A549 (cell line): ENCODE measurements around the gene ARPC1B.

Source experiments
- FOSL2 ChIP-seq, 2 experiments: fragments of 450-650 bp in 1 of 2; fragments of >200 bp in 1 of 2; sonication (Bioruptor Twin) in 1 of 2; formaldehyde crosslinking; IDR thresholded peaks; 2 replicates each; pipeline versions ENCODE4 v1.5.0 to v1.6.1; 2016 to 2020; ENCODE audit warnings: mild to moderate bottlenecking in 1 of 2, moderate library complexity in 1 of 2
- MAFK ChIP-seq: fragments of 450-650 bp; IDR thresholded peaks from 2 replicates; pipeline ENCODE4 v1.6.1; 2014; ENCODE audit not compliant: partially characterized antibody
- TF ChIP-seq, protein P1 (sequence below): fragments of >200 bp; sonication (Bioruptor Twin); formaldehyde crosslinking; IDR thresholded peaks from 3 replicates; pipeline ENCODE4 v1.5.1; 2016
- TF ChIP-seq, protein P2 (sequence below): fragments of 200-600 bp; sonication (generic); IDR thresholded peaks from 2 replicates; pipeline ENCODE4 v1.6.1; 2016; ENCODE audit warnings: antibody characterized with exemption, mild to moderate bottlenecking, moderate library complexity

DNA sequence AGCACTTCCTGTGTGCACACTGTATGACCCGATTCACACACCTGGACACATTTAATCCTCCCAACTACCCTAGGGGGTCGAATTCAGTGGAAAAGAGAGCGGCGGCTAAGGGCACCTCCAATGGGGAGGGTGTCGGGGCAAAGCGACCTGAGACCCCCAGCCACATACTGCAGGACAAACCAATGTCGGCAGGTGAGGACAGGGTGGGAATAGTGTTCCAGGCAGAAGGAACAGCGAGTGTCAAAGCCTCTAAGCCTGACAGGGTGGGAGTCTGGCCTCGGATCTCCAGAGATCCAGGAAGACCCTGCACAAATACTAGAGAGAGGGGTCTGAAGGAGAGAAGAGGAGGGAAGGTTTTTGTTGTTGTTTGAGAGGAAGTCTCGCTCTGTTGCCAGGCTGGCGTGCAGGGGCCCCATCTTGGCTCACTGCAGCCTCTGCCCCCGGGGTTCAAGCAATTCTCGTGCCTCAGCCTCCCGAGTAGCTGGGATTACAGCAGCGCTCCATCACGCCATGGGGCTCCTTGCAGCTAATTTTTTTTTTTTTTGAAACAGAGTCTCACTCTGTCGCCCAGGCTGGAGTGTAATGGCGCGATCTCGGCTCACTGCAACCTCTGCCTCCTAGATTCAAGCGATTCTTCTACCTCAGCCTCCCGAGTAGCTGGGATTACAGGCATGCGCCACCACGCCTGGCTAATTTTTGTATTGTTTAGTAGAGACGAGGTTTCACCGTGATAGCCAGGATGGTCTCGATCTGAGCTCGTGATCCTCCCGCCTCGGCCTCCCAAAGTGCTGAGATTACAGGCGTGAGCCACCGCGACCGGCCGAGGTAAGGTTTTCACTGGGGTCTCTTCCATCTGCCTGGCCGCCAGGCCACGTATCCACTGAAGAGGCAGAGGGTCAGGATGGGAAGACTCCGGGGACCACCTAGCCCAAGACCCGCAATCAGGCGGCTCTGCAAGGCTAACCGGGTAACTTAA, 1.2 kb upstream of the ARPC1B start:
- TF ChIP-seq, protein P1, sequence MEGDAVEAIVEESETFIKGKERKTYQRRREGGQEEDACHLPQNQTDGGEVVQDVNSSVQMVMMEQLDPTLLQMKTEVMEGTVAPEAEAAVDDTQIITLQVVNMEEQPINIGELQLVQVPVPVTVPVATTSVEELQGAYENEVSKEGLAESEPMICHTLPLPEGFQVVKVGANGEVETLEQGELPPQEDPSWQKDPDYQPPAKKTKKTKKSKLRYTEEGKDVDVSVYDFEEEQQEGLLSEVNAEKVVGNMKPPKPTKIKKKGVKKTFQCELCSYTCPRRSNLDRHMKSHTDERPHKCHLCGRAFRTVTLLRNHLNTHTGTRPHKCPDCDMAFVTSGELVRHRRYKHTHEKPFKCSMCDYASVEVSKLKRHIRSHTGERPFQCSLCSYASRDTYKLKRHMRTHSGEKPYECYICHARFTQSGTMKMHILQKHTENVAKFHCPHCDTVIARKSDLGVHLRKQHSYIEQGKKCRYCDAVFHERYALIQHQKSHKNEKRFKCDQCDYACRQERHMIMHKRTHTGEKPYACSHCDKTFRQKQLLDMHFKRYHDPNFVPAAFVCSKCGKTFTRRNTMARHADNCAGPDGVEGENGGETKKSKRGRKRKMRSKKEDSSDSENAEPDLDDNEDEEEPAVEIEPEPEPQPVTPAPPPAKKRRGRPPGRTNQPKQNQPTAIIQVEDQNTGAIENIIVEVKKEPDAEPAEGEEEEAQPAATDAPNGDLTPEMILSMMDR, result no peak
- TF ChIP-seq FOSL2 (IDR thresholded peaks at IDR 0.05) (no peak), FOSL2 (CRISPR knock-in tag; IDR thresholded peaks at IDR 0.05) (no peak), MAFK (no peak)
- TF ChIP-seq, protein P2, sequence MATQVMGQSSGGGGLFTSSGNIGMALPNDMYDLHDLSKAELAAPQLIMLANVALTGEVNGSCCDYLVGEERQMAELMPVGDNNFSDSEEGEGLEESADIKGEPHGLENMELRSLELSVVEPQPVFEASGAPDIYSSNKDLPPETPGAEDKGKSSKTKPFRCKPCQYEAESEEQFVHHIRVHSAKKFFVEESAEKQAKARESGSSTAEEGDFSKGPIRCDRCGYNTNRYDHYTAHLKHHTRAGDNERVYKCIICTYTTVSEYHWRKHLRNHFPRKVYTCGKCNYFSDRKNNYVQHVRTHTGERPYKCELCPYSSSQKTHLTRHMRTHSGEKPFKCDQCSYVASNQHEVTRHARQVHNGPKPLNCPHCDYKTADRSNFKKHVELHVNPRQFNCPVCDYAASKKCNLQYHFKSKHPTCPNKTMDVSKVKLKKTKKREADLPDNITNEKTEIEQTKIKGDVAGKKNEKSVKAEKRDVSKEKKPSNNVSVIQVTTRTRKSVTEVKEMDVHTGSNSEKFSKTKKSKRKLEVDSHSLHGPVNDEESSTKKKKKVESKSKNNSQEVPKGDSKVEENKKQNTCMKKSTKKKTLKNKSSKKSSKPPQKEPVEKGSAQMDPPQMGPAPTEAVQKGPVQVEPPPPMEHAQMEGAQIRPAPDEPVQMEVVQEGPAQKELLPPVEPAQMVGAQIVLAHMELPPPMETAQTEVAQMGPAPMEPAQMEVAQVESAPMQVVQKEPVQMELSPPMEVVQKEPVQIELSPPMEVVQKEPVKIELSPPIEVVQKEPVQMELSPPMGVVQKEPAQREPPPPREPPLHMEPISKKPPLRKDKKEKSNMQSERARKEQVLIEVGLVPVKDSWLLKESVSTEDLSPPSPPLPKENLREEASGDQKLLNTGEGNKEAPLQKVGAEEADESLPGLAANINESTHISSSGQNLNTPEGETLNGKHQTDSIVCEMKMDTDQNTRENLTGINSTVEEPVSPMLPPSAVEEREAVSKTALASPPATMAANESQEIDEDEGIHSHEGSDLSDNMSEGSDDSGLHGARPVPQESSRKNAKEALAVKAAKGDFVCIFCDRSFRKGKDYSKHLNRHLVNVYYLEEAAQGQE, result no peak
